Measurements from ENCODE around the gene MLN. TPM values are rescaled to one million over a fixed set of nuclear protein-coding genes. Genes with fewer than 3 reads are reported as not detected.

Gene MLN
- total RNA-seq, 1 donor from 2014 or later: not detected

GRCh38 chr6:33802186-33802958 lies 1.4 kb downstream of the MLN start:
- Mint-ChIP-seq H3K4me3 (ENCODE audit: unreplicated experiment) (peak overlapping the region; percentile 34), H3K36me3 (ENCODE audit: low read depth, unreplicated experiment) (no peaks in the 10 kb centered on the region), H3K4me1 (ENCODE audit: unreplicated experiment) (peaks cover 20% of the 10 kb centered on the region), H3K27me3 (ENCODE audit: unreplicated experiment) (peaks cover 6% of the 10 kb centered on the region), H3K27ac (ENCODE audit: unreplicated experiment) (no peak overlapping the region), H3K9me3 (ENCODE audit: unreplicated experiment) (no peaks in the 10 kb centered on the region)
- no peak for TF ChIP-seq CTCF (IDR thresholded peaks at IDR 0.05; ENCODE audit: unreplicated experiment)
- no peak for DNase-seq (ENCODE audit: low spot score)

- no peak overlapping the region for H3K27ac Mint-ChIP-seq (ENCODE audit: unreplicated experiment)
- TF ChIP-seq CTCF (IDR thresholded peaks at IDR 0.05; ENCODE audit: unreplicated experiment): no peak
- peaks cover 13% of the 10 kb centered on the region for H3K4me1 Mint-ChIP-seq (ENCODE audit: unreplicated experiment)
- H3K36me3 Mint-ChIP-seq (ENCODE audit: low read depth, unreplicated experiment): no peaks in the 10 kb centered on the region
- no peak for DNase-seq (ENCODE audit: low spot score)
- H3K27me3 Mint-ChIP-seq (ENCODE audit: unreplicated experiment): peaks cover 8% of the 10 kb centered on the region
- H3K9me3 Mint-ChIP-seq (ENCODE audit: unreplicated experiment): no peaks in the 10 kb centered on the region
- no peak overlapping the region for H3K4me3 Mint-ChIP-seq (ENCODE audit: unreplicated experiment)
Measured at GRCh38 chr6:33801611-33802010, 2.2 kb downstream of the MLN start.

- H3K9me3 Mint-ChIP-seq (ENCODE audit: unreplicated experiment): no peaks in the 10 kb centered on the region
- TF ChIP-seq CTCF (IDR thresholded peaks at IDR 0.05; ENCODE audit: unreplicated experiment): no peak
- H3K36me3 Mint-ChIP-seq (ENCODE audit: low read depth, unreplicated experiment): no peaks in the 10 kb centered on the region
Measured at GRCh38 chr6:33800248-33800969, 3.4 kb downstream of the MLN start.

GRCh38 chr6:33799454-33800113 lies 4.2 kb downstream of the MLN start:
- Mint-ChIP-seq H3K36me3 (ENCODE audit: low read depth, unreplicated experiment) (no peaks in the 10 kb centered on the region), H3K27ac (ENCODE audit: unreplicated experiment) (no peak overlapping the region), H3K27me3 (ENCODE audit: unreplicated experiment) (peaks cover 8% of the 10 kb centered on the region), H3K4me3 (ENCODE audit: unreplicated experiment) (no peak overlapping the region), H3K4me1 (ENCODE audit: unreplicated experiment) (peaks cover 12% of the 10 kb centered on the region), H3K9me3 (ENCODE audit: unreplicated experiment) (no peaks in the 10 kb centered on the region)
- DNase-seq (ENCODE audit: low spot score): no peak
- TF ChIP-seq CTCF (IDR thresholded peaks at IDR 0.05; ENCODE audit: unreplicated experiment): no peak

More at GRCh38 chr6:33800248-33800969, 3.4 kb downstream of the MLN start:
- H3K4me1 Mint-ChIP-seq (ENCODE audit: unreplicated experiment): peaks cover 12% of the 10 kb centered on the region
- peaks cover 8% of the 10 kb centered on the region for H3K27me3 Mint-ChIP-seq (ENCODE audit: unreplicated experiment)
- H3K4me3 Mint-ChIP-seq (ENCODE audit: unreplicated experiment): no peak overlapping the region
- DNase-seq (ENCODE audit: low spot score): no peak
- no peak overlapping the region for H3K27ac Mint-ChIP-seq (ENCODE audit: unreplicated experiment)

All from endothelial cell (in vitro differentiated cells).